Muscle layer of colon (tissue), 2 donors: Measurements from ENCODE around the gene MOSPD3.

Experiments
- H3K27ac ChIP-seq: one replicate; pipeline ENCODE4 v1.7.0; 2013; ENCODE audit warnings: low read depth, mild to moderate bottlenecking, low read length, moderate library complexity
- H3K27me3 ChIP-seq, 2 donors: one replicate each; pipeline ENCODE4 v1.7.0; 2013; ENCODE audit warnings: low read length in 2 of 2, mild to moderate bottlenecking in 2 of 2; ENCODE audit not compliant: insufficient read depth in 2 of 2, control insufficient read depth in 1 of 2
- H3K36me3 ChIP-seq: one replicate; pipeline ENCODE4 v1.7.0; 2013; ENCODE audit warnings: mild to moderate bottlenecking, low read length; ENCODE audit not compliant: insufficient read depth
- H3K4me1 ChIP-seq: one replicate; pipeline ENCODE4 v1.7.0; 2013; ENCODE audit warnings: mild to moderate bottlenecking, low read length; ENCODE audit not compliant: insufficient read depth
- H3K4me3 ChIP-seq, 2 donors: one replicate each; pipeline ENCODE4 v1.7.0; 2013; ENCODE audit warnings: low read length in 2 of 2, low read depth in 1 of 2, mild to moderate bottlenecking in 1 of 2, moderate library complexity in 1 of 2
- H3K9ac ChIP-seq: one replicate; pipeline ENCODE4 v1.7.0; 2013; ENCODE audit warnings: low read length
- H3K9me3 ChIP-seq: one replicate; pipeline ENCODE4 v1.7.0; 2013; ENCODE audit warnings: mild to moderate bottlenecking, low read length
- donor health status: abdominal sarcoma.
- donor health status: Adenocarcinoma of cecum.

Gene MOSPD3

DNA sequence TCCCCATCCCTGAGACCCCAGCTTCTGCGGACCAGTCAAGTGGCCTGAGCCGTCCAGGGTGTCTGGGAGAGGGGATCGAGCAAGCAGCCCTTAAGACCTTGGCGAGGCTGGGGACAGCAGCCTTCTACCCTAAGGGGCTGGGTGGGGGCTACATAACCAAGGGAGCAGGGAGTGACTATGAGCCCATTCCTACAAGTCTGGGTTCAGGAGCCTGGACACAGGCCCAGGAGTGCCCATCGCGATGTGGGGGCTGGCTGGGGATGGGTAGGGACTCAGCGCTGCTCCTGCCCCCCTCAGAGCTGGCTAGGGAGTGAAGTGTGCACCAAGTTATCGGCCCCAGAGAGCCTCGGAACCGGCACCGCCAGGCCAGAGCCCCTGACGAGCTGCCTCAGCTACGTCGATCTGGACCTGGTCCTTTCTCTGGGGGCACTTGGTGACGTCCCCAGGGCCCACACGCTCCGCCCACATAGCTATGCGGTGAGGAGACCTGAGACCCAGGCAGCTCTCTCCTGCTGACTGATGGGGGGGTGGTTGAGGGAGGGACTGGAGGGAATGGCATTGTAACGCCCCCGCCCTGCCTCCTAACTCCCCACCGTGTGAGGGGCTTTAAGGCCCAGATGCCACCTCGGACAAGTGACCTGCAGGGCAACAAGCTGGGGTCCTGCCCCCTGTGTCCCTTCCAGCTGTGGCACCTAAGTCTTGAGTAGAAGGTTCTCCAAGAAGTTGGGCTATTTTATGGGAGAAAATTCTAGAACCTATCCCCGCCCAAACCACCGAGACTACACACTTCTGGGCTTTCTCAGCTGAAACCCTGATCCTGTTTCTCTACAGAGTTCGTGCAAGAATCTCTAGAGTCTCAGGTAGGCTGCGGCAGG lies 41.1 kb upstream of the MOSPD3 start:
- no peaks in the 10 kb centered on the region for H3K4me1 ChIP-seq
- H3K9ac ChIP-seq = no peak overlapping the region
- H3K36me3 ChIP-seq = peaks cover 11% of the 10 kb centered on the region
- H3K27me3 ChIP-seq = peaks cover 0 to 39% of the 10 kb centered on the region in 2 donors
- H3K27ac ChIP-seq = no peak overlapping the region
- no peak overlapping the region for H3K4me3 ChIP-seq
- no peaks in the 10 kb centered on the region for H3K9me3 ChIP-seq

DNA sequence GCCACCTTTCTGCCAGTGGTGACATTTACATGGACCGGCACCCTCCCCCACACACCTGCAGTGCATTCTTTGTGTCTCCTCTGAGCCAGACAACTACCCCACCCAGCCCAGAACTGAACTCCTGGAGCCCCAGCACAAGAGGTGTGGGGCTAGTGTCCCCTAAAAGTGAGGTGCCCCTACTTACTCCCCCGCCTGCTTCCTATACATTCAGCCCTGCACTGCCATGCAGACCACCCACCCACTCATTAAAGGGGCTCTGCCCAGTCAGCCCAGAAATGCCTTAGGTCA lies 40.6 kb upstream of the MOSPD3 start:
- Histone ChIP-seq H3K4me1 (no peaks in the 10 kb centered on the region), H3K9me3 (no peaks in the 10 kb centered on the region), H3K27ac (no peak overlapping the region), H3K4me3 (no peak overlapping the region), H3K27me3 (peaks cover 0 to 39% of the 10 kb centered on the region in 2 donors), H3K9ac (no peak overlapping the region), H3K36me3 (peaks cover 17% of the 10 kb centered on the region)

DNA sequence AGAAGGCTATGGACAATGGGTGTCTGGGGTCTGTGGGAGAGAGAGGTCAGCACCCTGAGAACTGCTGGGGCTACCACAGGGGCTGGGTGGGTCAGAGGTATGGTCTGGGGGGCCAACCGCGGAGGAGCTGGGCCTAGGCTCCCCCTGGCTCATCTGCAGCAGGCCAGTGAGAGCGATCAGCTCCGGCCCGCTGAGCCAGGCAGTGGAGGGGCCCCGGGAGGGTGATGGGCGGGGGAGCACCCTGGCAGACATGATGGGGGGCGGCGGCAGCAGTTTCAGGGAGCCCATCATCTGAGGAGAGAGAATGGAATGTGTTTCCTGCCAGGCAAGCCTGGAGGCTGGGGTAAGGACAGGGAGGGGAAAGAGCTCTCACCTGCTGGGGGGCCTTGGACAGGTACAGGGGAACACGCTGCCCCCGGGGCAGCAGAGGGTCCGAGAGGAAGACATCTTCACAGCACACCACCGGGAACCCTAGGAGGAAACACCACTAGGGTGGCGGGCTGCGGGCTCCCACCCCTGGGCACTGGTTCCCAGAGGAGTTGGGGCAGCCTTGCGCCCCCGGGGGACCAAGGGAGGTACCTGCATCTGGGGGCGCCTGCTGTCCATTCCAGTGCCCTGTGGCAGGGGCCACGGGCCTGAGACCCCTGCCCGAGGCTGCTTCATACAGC lies 39.9 kb upstream of the MOSPD3 start:
- peaks cover 0 to 39% of the 10 kb centered on the region in 2 donors for H3K27me3 ChIP-seq
- H3K4me1 ChIP-seq = no peaks in the 10 kb centered on the region
- peaks cover 23% of the 10 kb centered on the region for H3K36me3 ChIP-seq
- H3K27ac ChIP-seq = no peak overlapping the region
- no peaks in the 10 kb centered on the region for H3K9me3 ChIP-seq
- no peak overlapping the region for H3K4me3 ChIP-seq
- no peak overlapping the region for H3K9ac ChIP-seq

DNA sequence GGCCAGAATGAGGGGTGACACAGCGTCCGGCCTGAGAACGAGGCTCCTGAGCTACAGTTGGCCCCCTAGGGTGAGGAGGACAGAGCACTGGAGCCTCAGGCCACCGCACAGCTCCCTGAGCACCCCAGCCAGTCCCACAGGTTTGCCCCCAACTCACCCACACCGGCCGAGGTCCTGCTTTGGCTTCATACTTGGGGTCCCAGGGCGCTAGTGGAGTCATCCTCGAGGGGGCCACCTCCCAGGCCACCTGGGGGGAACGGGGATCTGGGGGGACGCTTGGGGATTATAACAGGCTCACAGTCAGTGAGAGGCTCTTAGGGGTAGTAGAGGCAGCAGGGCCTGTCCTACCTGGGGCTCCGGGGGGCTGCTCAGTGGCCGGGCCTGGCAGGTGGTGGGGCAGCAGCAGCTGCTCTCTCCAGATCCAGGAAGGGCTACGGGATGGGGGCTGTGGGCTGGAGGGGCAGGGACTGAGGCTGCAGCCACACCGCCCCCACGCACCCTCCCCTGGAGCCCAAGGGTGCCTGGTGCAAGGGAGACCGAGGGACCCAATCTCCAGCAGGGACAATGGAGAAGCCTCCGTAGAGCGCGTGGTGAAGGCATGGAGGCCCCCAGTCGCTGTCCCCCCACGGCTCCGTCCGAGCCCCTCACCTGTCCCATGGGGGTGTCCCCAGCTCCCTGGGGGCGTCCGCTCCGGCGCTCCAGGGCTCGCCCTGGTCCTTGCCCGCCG lies 39.2 kb upstream of the MOSPD3 start:
- H3K36me3 ChIP-seq = peaks cover 30% of the 10 kb centered on the region
- no peak overlapping the region for H3K9ac ChIP-seq
- H3K4me3 ChIP-seq = no peak overlapping the region
- H3K27me3 ChIP-seq = peaks cover 0 to 39% of the 10 kb centered on the region in 2 donors
- no peaks in the 10 kb centered on the region for H3K4me1 ChIP-seq
- no peaks in the 10 kb centered on the region for H3K9me3 ChIP-seq
- no peak overlapping the region for H3K27ac ChIP-seq

DNA sequence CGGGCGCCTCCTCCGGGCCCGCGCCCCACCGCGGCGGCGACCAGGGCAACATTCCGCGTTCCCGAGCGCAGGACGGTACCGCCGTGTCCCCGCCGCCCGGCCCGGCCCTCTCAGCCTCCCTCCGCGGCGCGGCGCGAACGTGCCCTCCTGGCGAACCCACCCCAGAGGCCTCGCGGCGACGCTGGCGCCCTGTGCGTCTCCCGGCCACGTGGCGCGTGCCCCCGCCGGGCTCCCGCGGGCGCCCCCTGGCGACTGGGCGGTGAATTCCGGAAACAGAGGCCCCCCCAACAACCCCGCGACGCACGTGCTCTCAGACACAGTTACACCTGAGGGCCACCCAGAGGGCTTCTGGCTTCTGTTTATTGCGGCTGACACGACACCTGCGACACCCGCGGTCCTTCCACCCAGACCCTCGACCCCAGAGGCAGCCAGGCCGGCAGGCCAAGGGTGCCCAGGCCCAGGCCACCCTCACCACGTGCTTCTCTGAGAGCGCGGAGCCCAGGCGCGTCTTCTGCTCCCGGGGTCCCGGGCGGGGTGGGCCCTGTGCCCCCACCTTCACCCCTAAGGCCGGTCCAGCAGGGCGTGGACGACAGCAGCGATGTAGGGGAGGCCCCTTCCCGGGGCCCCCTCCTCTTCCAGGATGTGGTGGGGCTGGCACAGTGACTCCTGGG lies 38.5 kb upstream of the MOSPD3 start, which contains the start of gene SAP25:
TSS of gene SAP25 (minus strand) at position 210 of the 671 bp plus-strand sequence. CDS start at position 52, 158 bp downstream.
- Histone ChIP-seq H3K9me3 (no peaks in the 10 kb centered on the region), H3K9ac (no peak within 1 kb of the TSS), H3K27me3 (peaks cover 0 to 39% of the 10 kb centered on the region in 2 donors), H3K36me3 (peaks cover 37% of the 10 kb centered on the region), H3K27ac (no peak within 1 kb of the TSS), H3K4me3 (no peak within 1 kb of the TSS), H3K4me1 (no peaks in the 10 kb centered on the region)

DNA sequence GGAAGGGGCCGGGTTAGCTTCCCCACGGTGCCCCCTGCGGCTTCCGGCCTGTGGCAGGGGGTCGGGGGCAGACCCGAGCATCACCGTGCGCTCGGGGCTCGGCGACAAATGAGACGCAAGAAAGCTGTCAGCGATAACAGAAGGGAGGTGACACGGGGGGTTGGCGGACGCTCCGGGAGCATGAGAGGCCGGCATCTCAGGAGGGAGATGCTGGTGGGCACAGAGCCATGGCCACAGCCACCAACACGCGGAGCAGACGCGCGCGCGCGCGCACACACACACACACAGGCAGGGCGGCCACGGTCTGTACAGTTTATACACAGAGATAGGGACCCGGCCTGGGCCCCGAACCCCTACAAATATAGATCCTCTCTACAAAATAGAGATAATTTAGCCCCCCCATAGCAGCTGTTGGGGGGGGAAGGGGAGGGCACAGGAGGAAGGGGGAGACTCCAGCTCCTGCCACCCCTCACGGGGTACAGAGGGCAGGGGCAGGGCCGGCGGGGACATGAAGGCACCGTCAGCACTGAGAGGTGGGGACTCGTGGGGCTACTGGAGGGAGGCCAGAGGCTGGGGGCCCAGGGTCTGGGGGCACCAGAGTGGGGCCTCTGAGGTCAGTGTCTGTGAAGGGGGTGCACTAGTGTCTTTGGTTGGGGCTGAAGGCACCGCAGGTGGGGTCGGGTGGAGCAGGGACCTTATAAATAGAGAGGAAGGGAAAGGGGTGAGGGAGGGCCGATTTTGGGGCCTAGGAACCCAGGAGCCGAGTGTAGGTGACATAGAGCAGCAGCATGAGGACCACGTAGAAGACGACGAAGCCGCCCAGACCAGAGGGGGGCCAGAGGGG lies 37.8 kb upstream of the MOSPD3 start:
- Histone ChIP-seq H3K9me3 (no peaks in the 10 kb centered on the region), H3K36me3 (peaks cover 44% of the 10 kb centered on the region)

DNA sequence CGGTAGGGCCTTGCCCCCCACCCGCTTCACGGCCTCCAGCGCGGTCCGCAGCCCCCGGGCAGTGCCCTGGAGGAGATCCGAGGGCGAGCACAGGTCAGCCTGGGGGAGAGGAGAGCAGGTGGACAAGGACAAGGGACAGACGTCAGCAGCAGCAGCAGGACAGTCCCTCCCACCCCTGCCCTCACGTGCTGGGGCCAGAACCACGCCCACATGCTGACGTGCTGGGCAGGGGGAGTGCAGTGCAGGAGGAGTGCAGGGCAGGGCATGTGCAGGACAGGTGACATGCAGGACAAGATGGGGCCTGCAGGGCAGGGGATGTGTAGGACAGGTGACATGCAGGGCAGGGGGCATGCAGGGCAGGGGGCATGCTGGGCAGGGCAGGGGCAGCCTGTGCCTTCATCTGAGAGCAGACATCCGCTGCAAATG lies 37.1 kb upstream of the MOSPD3 start:
- Histone ChIP-seq H3K9ac (no peak overlapping the region), H3K4me3 (no peak overlapping the region), H3K36me3 (peaks cover 50% of the 10 kb centered on the region), H3K27me3 (peaks cover 0 to 30% of the 10 kb centered on the region in 2 donors), H3K27ac (no peak overlapping the region), H3K9me3 (no peaks in the 10 kb centered on the region), H3K4me1 (no peaks in the 10 kb centered on the region)

More for the DNA sequence above, 37.8 kb upstream of the MOSPD3 start:
- no peak overlapping the region for H3K27ac ChIP-seq
- no peaks in the 10 kb centered on the region for H3K4me1 ChIP-seq
- H3K9ac ChIP-seq = no peak overlapping the region
- peaks cover 0 to 36% of the 10 kb centered on the region in 2 donors for H3K27me3 ChIP-seq
- H3K4me3 ChIP-seq = no peak overlapping the region

DNA sequence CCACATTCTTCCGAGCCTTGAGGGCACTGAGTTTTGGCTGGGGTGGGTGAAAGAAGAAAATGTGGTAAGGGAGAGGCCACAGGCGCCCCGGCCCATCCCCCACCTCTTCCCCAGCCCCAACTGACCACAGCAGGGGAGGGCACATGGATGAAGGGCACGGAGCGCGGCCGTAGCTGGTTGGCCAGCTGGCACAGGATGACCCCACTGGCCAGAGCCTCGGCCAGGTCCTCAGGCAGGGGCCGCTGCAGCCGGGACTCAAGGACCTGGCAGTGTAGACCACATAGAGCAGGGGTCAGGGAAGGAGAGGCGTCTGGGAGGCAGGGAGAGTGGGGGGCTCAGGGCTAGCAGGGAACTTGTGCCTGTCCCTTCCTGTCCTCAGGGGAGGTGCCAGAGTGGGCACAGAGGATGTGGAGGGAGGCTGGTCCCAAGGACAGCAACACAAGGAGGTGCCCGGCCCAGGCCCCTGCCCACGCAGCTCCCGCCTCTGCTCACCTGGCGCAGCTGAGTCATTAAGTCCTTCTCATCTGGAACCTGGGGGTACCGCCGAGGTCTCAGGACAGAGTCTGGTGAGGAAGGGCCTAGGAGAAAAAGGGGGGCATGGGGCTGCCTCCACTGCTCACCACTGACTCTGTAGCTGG lies 36.5 kb upstream of the MOSPD3 start:
- Histone ChIP-seq H3K36me3 (peaks cover 56% of the 10 kb centered on the region), H3K27me3 (peaks cover 0 to 25% of the 10 kb centered on the region in 2 donors), H3K27ac (no peak overlapping the region), H3K9ac (no peak overlapping the region), H3K9me3 (no peaks in the 10 kb centered on the region), H3K4me3 (no peak overlapping the region), H3K4me1 (no peaks in the 10 kb centered on the region)

DNA sequence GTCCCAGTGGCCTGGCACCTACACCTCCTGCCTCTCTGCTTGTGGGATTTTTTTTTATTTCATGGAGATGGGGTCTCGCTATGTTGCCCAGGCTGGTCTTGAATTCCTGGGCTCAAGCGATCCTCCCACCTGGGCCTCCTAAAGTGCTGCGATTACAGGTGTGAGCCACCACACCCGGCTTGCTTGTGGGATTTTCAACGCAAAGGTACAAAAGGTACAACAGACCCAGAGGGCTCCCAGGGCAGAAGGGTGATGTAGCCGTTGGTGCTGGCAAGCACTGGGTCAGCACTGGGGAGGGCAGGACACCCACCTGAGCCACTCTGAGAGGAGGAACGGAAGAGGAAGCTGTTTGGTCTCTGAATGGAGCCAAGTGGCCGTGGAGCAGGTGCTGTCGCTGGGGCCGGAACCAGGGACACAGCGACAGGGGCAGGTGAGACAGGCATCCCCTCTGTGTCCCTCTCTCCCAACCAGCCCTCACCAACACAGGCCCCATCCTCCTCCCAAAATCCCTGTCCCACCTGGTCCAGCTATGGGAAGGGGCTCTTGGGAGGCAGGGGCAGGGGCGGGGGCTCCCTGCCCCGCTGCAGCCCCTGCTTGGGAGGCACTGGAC lies 35.9 kb upstream of the MOSPD3 start:
- Histone ChIP-seq H3K27ac (no peak overlapping the region), H3K9ac (no peak overlapping the region), H3K4me1 (no peaks in the 10 kb centered on the region), H3K4me3 (no peak overlapping the region), H3K36me3 (peaks cover 62% of the 10 kb centered on the region), H3K9me3 (no peaks in the 10 kb centered on the region), H3K27me3 (peaks cover 0 to 19% of the 10 kb centered on the region in 2 donors)

DNA sequence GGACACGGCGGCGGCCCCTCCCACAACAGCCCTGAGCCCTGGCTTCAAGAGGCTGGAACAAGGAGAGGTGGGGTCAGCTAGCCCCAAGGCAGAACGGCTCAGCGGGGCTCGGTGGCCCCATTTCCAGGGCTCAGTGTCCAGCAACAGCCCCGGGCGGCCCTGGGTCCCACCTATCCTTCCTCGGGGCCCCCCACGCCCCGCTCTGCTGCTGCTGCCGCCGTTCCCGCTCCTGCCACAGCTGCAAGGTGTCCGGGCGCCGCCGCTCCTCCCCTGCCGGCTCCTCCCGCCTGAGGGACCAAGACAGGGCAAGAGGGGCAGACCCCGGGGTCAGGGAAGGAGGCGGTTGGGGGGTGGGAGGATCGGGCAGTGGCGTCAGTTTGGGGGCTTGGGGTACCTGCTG lies 35.2 kb upstream of the MOSPD3 start:
- Histone ChIP-seq H3K4me1 (no peaks in the 10 kb centered on the region), H3K9ac (no peak overlapping the region), H3K36me3 (peaks cover 69% of the 10 kb centered on the region)

More for the DNA sequence above, 35.2 kb upstream of the MOSPD3 start:
- Histone ChIP-seq H3K4me3 (no peak overlapping the region), H3K27me3 (peaks cover 0 to 19% of the 10 kb centered on the region in 2 donors), H3K9me3 (no peaks in the 10 kb centered on the region), H3K27ac (no peak overlapping the region)
